NCI-H1092 treated with DMSO at 0.1 percent for 48 hours (cell line): ENCODE measurements around the gene LDLRAD4.

Source experiments
- DNase-seq: peaks from one replicate; lab custom pipeline; 2025; lab: John Stamatoyannopoulos, UW

Gene LDLRAD4

GRCh38 chr18:13630716-13631268, 412.2 kb downstream of the LDLRAD4 start:
- DNase-seq, result no peak

- no peak for DNase-seq
Measured at GRCh38 chr18:13633700-13634099, 415.1 kb downstream of the LDLRAD4 start.

- DNase-seq, result no peak
Measured at GRCh38 chr18:13635046-13635445, 416.5 kb downstream of the LDLRAD4 start.

GRCh38 chr18:13638719-13639595, 420.4 kb downstream of the LDLRAD4 start:
- no peak for DNase-seq

GRCh38 chr18:13640266-13640860, 421.8 kb downstream of the LDLRAD4 start:
- no peak for DNase-seq

- DNase-seq, result no peak
Measured at GRCh38 chr18:13641551-13642439, 423.2 kb downstream of the LDLRAD4 start.

GRCh38 chr18:13642440-13642827, 423.9 kb downstream of the LDLRAD4 start:
- no peak for DNase-seq

- no peak for DNase-seq
Measured at GRCh38 chr18:13643261-13643751, 424.7 kb downstream of the LDLRAD4 start.

GRCh38 chr18:13645093-13645492, 426.5 kb downstream of the LDLRAD4 start:
- DNase-seq, result no peak

GRCh38 chr18:13646633-13647032, 428.1 kb downstream of the LDLRAD4 start:
- DNase-seq, result no peak

GRCh38 chr18:13647761-13648160, 429.2 kb downstream of the LDLRAD4 start:
- no peak for DNase-seq

GRCh38 chr18:13649397-13650390, 431.1 kb downstream of the LDLRAD4 start:
- no peak for DNase-seq

GRCh38 chr18:13653746-13654433, 435.3 kb downstream of the LDLRAD4 start:
- DNase-seq, result no peak

GRCh38 chr18:13657974-13658373, 439.4 kb downstream of the LDLRAD4 start:
- no peak for DNase-seq

- no peak for DNase-seq
Measured at GRCh38 chr18:13658436-13659204, 440.1 kb downstream of the LDLRAD4 start.

- no peak for DNase-seq
Measured at GRCh38 chr18:13660510-13660909, 441.9 kb downstream of the LDLRAD4 start.

- no peak for DNase-seq
Measured at GRCh38 chr18:13661051-13661778, 442.7 kb downstream of the LDLRAD4 start.

- DNase-seq, result no peak
Measured at GRCh38 chr18:13661779-13662256, 443.3 kb downstream of the LDLRAD4 start.
